HG03196 (cell line): Measurements from ENCODE around the gene TGFA.
"Not testable (repeated sequence)": the region's sequence is repeated elsewhere in the genome, so short reads cannot be mapped to it uniquely, and the experiment has no call there.

Experiments
- ATAC-seq: cut with Tn5 transposase; IDR thresholded peaks from one replicate; pipeline ENCODE4 v1.9.1; 2021; ENCODE audit not compliant: unreplicated experiment

The TGFA gene

GRCh38 chr2:70467237-70467636 lies 86.4 kb downstream of the TGFA start:
- no peak for ATAC-seq

DNA sequence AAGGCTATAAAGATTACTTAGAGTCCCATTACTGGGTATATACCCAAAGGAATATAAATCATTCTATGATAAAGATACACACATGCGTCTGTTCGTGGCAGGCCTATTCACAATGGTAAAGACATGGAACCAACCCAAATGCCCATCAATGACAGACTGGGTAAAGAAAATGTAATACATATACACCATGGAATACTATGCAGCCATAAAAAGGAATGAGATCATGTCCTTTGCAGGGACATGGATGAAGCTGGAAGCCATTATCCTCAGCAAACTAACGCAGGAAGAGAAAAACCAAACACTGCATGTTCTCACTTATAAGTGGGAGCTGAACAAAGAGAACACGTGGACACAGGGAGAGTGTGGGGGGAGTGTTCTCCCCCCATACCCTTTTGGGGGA lies 87.0 kb downstream of the TGFA start:
- ATAC-seq, result not testable (repeated sequence)

GRCh38 chr2:70463997-70464396 lies 89.6 kb downstream of the TGFA start:
- no peak for ATAC-seq

GRCh38 chr2:70463581-70463980 lies 90.0 kb downstream of the TGFA start:
- ATAC-seq, result no peak

DNA sequence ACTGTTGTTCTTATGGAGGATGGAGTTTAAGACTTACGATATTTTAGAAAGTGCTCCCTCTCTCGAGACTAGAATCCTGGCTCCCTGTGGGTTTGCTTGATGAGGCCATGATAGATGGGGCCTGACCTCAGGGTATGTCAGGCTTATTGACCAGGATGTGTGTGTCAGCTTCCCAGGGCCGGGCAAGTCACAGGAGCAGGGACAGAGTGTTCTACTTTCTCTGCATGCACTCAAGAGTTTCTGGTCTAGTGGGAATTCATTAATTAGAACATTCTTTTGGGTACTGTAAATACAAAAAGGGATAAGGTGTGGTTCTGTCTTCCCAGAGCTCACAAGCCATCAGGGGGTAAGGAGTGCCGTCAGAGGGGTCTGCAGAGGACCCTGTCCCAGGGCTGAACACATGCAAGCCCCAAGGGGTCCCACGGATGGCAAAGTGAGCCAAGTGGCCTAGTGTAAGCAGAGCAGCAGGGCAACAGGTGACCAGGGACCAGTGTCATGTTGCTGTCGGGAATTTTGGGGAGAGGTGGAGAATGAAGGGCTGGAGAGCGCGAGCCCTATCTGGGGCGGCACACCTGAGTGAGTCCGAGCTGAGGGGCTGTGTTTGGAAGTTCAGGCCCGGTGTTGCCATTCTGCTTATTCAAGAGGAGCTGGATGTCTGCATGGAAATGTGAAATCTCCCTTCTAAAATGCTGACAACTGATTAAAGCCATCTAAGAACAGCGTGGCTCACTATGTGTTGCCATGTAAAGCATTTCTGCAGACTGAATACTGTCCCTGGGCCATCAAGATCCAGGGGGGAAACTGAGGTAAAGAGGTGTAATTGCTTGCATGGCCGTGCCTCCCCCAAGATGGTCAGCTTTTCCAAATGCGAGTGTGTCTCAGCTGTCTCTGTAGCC lies 91.4 kb downstream of the TGFA start:
- ATAC-seq, result no peak

DNA sequence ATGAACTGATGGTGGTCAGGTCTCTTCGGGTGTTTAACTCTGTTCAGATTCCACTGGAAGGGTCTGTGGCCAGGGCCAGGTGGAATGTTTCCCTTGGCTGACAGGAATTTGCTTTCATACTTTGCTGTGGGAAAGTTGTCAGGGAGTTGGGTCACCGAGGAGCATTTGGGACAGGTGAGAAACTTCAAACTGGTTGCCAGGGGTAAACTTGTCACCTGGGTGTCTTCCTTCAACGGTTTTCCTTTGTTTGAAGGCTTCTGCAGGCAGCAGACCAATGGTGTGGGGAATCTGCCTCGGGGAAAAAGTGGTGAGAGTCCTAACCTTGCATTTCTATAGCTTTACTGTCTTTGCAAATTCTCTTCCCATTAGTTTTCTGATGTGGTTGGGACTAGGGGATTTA lies 92.2 kb downstream of the TGFA start:
- ATAC-seq, result no peak

- no peak for ATAC-seq
These were observed 93.3 kb downstream of the TGFA start for GRCh38 chr2:70460333-70460732.

- no peak for ATAC-seq
These were observed 95.0 kb downstream of the TGFA start for GRCh38 chr2:70458661-70459060.

DNA sequence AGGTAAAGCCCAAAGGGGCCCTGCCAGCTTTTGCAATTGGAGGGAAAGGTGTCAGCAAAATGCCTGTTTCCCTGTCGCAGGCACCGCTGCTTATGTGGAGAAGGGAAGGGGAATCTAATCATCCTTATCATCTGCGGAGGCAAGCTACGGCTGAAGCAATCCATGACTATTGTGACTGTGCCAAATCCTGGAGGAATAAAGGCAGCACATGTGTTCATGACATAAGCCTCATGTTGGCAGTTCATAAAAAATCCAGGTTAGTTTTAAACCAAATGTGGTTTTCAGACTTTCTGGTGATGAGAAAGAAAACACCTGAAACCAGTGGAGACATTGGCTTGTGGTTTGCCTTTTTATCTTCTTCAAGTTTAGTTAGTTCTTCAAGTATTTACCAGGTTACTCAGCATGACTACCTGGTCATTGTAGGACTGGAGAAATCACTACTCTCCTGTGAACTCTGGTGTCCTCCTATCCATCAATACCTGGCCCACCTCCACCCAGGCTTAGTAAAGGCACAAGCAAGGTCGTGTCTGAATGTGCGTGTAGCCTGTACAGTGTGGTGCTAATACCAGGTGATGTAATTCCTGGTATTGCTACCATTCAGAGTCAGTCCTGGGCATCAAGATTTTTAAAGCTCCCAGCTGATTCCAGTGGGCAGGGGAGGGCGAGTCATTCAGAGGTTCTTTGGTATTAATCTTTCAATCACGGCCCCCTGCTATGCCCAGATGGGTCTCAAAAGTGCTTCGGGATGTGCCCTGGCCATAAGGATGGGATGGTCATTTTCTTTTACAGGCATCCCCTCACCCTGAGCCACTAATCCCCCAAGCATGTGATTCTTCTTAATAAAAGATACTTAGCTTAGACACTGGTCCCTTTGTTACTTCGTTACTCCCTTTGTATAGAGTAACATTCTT lies 96.8 kb downstream of the TGFA start:
- ATAC-seq, result no peak

DNA sequence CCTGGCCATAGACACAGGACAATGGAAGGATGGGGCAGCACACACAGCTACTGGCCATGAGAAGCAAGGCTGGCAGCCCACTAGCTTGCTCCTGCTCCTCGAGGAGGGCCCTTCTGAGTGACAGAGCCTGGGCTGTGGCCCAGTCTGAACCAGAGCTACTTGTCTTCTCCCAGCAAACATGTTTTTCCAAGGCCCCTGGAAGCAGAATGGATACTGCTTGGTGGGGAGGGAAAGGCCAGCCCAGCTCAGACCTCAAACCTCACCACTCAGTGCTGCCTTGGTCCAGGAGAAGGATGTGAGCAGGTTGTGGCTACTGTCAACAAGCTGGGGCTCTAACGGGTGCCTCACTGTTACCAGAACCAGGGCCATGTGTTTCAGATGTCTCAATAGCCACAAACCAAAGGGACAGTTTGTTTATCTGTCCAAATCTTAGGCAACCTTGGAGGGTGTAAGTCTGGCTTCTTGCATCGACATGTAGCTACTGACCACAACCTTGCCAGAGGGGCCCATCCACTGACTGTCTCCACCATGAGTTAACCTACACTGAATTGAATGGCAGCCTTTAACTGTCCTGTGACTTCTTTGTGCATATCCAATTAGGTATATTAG lies 98.6 kb downstream of the TGFA start:
- no peak for ATAC-seq

DNA sequence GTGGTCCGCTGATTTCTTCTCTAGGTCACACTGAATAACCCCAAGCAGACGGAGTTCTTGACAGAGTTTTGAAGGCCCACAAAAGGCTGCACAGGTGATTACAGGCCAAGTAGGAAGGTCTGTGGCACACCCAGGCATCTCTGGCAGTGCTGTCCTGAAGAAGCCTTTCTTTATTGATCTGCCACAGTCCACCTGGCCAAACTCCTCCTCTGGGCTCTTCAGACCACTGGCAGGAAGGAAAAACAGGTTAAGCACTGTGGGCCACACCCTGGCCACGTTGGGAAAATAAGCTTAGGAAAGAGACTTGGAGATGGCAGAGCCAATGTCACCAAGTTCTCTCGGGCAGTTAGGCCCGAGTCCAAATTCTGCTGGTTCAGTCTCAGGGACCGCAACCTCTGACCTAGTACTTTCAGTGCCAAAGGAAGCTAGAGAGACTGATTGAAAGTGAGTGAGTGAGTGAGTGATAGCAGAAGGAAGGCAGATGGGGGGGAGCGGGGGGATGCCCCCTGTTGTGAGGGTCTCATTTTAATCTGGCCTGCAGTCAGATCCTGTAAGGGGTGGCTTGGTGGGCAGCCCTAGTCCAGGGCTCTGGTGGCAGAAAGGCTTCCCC lies 102.9 kb downstream of the TGFA start:
- ATAC-seq, result no peak

GRCh38 chr2:70448041-70448440 lies 105.6 kb downstream of the TGFA start:
- no peak for ATAC-seq

- ATAC-seq, result no peak
These were observed 109.9 kb downstream of the TGFA start for GRCh38 chr2:70443726-70444125.

DNA sequence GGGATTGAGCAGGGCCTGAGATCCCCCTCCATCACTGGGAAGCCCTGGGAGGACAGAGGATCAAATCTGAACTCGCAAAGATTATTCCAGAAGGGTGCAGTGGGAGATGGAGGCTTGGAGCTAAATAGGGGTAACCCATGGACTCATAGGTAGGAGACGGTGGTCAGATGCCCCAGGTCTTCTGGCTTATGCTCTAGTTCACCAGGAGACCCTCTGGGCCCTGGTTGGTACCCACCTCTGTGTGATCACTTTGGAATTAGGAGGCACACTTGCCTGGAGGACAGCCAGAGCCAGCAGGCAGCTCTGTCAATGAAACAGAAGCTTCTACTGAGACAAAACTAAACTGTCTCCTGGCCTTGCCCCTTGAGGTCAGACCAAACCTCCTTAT lies 110.6 kb downstream of the TGFA start:
- ATAC-seq, result no peak

DNA sequence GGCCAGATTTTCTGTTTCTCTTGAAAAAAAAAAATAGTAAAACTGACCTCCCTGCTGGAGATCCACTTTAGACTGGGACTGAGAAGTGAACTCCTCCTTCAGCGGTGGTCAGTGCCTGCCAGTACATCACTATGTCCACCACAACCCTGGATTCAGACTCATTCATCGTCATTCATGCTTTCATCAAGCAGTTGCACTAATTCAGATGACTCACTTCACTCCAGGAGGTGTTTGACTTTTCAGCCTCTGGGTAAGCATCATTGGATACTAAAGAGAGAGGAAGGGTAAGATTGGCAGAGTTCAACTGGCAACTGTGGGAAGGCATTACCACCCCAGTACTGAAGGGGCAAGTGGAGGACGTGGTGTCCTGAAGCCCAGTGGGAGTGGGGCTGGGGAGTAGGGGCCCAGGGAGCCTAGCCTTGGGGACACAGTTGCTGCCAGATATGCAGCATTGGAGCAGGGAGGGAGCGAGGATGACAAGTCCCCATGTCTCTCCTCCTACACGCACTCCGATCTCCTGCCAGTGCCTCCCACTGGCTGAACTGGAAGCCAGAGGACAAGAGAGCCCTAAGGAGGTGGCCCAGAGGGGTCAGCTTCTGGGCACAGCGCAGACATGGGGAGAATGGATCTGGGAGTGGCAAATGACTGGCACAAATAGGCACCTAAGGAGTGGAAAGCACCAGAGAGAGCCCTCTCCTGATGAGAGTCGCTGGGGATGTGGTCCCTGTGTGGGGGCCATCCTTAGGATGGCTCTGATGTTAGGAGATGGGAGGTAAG lies 111.1 kb downstream of the TGFA start:
- no peak for ATAC-seq

DNA sequence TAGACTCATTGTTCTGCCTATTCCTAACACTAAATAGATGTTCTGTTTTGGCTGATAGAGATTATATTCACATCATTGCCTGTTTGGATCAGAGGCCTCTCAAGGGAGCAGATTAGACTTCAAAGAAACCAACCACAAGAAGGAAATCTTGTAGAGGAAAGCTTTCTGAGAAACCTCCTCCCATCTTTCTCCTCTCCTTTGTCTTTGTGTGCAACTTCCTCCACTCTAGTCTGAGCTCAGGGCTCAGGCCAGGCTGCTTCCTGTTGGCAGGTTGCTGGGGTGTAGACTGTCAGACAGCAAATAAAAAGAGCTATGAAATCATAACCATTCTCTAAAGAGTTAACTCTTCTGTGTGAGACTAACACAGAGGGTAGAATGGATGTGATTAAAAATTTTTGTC lies 113.0 kb downstream of the TGFA start:
- no peak for ATAC-seq

- ATAC-seq, result no peak
These were observed 118.5 kb downstream of the TGFA start for GRCh38 chr2:70435138-70435537.

DNA sequence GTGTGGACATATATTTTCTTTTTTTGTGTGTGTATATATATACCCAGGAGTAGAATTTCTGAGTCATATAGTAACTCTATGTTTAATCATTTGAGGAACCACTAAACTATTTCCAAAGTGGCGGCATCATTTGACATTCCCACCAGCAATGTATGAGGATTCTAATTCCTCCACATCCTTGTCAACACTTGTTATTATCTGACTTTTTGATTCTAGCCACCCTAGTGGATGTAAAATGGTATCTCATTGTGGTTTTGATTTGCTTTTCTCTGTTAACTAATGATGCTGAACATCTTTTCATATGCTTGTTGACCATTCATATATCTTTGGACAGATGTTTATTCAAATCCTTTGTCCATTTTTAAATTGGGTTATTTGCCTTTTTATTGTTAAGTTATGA lies 120.3 kb downstream of the TGFA start:
- no peak for ATAC-seq

- ATAC-seq, result no peak
These were observed 121.8 kb downstream of the TGFA start for GRCh38 chr2:70431716-70432347.

DNA sequence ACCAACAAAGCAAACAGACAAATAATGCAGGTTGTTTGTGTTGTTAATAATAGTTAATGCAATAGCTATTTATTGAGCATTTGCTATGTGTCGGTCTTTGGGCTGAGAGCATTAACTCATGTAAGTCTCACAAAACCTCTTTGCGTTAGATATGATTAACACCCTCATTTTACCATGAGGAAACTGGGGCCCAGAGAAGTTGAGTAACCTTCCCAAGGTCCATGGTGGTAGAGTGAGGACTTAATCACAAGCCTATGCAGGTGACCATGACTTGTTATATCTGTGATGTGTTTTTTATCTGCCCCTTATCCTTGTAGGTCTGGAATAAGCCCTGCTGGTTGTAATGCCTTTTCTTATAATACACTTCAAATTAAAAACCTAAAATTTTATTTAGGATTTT lies 127.3 kb downstream of the TGFA start:
- ATAC-seq, result no peak
